ENCODE measurements around the gene NXT1. TPM values are rescaled to one million over a fixed set of nuclear protein-coding genes. Genes with fewer than 3 reads are reported as not detected.

Gene NXT1
- total RNA-seq, 1 donor from 2014 or later, result 17.9 TPM

GRCh38 chr20:23315099-23315498, 35.5 kb upstream of the NXT1 start:
- H3K27me3 Mint-ChIP-seq (ENCODE audit: low read depth, unreplicated experiment), result peaks cover 18% of the 10 kb centered on the region
- peaks cover 3% of the 10 kb centered on the region for H3K4me1 Mint-ChIP-seq (ENCODE audit: low read depth, unreplicated experiment)
- H2AFZ ChIP-seq (ENCODE audit: low read depth, low read length), result no peak overlapping the region
- H3K9me3 ChIP-seq (ENCODE audit: insufficient read depth, low read depth, low read length), result no peaks in the 10 kb centered on the region
- H4K20me1 ChIP-seq (ENCODE audit: insufficient read depth, low read length), result no peaks in the 10 kb centered on the region
- H3K27ac ChIP-seq (ENCODE audit: low read depth, low read length), result no peak overlapping the region
- H3K27me3 ChIP-seq (ENCODE audit: insufficient read depth, low read length), result peaks cover 3% of the 10 kb centered on the region
- no peak overlapping the region for H3K27ac Mint-ChIP-seq (ENCODE audit: unreplicated experiment)
- H3K9ac ChIP-seq (ENCODE audit: low read length), result no peak overlapping the region
- DNase-seq (ENCODE audit: low read depth) (no peak), FAIRE-seq (no peak)
- H3K36me3 ChIP-seq (ENCODE audit: insufficient read depth, low read length), result no peaks in the 10 kb centered on the region
- no peak for TF ChIP-seq EZH2 (IDR thresholded peaks at IDR 0.05; ENCODE audit: insufficient read depth, low read length)
- no peak for TF ChIP-seq CTCF (IDR thresholded peaks at IDR 0.05; ENCODE audit: insufficient read depth, low read depth, low read length)
- peaks cover 10% of the 10 kb centered on the region for H3K9me3 Mint-ChIP-seq (ENCODE audit: unreplicated experiment)
- no peak overlapping the region for H3K4me3 ChIP-seq (ENCODE audit: insufficient read depth, low read depth, low read length)
- peaks cover 4% of the 10 kb centered on the region for H3K36me3 Mint-ChIP-seq (ENCODE audit: low read depth, unreplicated experiment)
- no peak overlapping the region for H3K4me3 Mint-ChIP-seq (ENCODE audit: unreplicated experiment)
- no peak overlapping the region for H3K4me2 ChIP-seq (ENCODE audit: low read length)
- H3K4me1 ChIP-seq (ENCODE audit: insufficient read depth, low read length), result no peaks in the 10 kb centered on the region
- no peaks in the 10 kb centered on the region for H3K79me2 ChIP-seq (ENCODE audit: insufficient read depth, low read length)

GRCh38 chr20:23316626-23317025, 34.0 kb upstream of the NXT1 start:
- Histone ChIP-seq H3K4me1 (ENCODE audit: insufficient read depth, low read length) (no peaks in the 10 kb centered on the region), H3K27me3 (ENCODE audit: insufficient read depth, low read length) (peaks cover 3% of the 10 kb centered on the region), H3K9me3 (ENCODE audit: insufficient read depth, low read depth, low read length) (peaks cover 4% of the 10 kb centered on the region), H3K79me2 (ENCODE audit: insufficient read depth, low read length) (no peaks in the 10 kb centered on the region), H3K9ac (ENCODE audit: low read length) (no peak overlapping the region), H3K27ac (ENCODE audit: low read depth, low read length) (no peak overlapping the region), H2AFZ (ENCODE audit: low read depth, low read length) (no peak overlapping the region), H3K4me3 (ENCODE audit: insufficient read depth, low read depth, low read length) (no peak overlapping the region), H3K36me3 (ENCODE audit: insufficient read depth, low read length) (no peaks in the 10 kb centered on the region), H3K4me2 (ENCODE audit: low read length) (no peak overlapping the region), H4K20me1 (ENCODE audit: insufficient read depth, low read length) (no peaks in the 10 kb centered on the region)
- TF ChIP-seq CTCF (IDR thresholded peaks at IDR 0.05; ENCODE audit: insufficient read depth, low read depth, low read length) (no peak), EZH2 (IDR thresholded peaks at IDR 0.05; ENCODE audit: insufficient read depth, low read length) (no peak)
- no peak for FAIRE-seq
- Mint-ChIP-seq H3K27ac (ENCODE audit: unreplicated experiment) (no peak overlapping the region), H3K9me3 (ENCODE audit: unreplicated experiment) (peaks cover 6% of the 10 kb centered on the region), H3K36me3 (ENCODE audit: low read depth, unreplicated experiment) (peaks cover 4% of the 10 kb centered on the region), H3K4me1 (ENCODE audit: low read depth, unreplicated experiment) (peaks cover 3% of the 10 kb centered on the region), H3K27me3 (ENCODE audit: low read depth, unreplicated experiment) (peaks cover 17% of the 10 kb centered on the region), H3K4me3 (ENCODE audit: unreplicated experiment) (no peak overlapping the region)
- no peak for DNase-seq (ENCODE audit: low read depth)

GRCh38 chr20:23317081-23317480, 33.5 kb upstream of the NXT1 start:
- H3K36me3 Mint-ChIP-seq (ENCODE audit: low read depth, unreplicated experiment), result peaks cover 4% of the 10 kb centered on the region
- no peak overlapping the region for H3K4me3 Mint-ChIP-seq (ENCODE audit: unreplicated experiment)
- peaks cover 3% of the 10 kb centered on the region for H3K27me3 ChIP-seq (ENCODE audit: insufficient read depth, low read length)
- H3K9me3 Mint-ChIP-seq (ENCODE audit: unreplicated experiment), result peaks cover 6% of the 10 kb centered on the region
- FAIRE-seq (no peak), DNase-seq (ENCODE audit: low read depth) (no peak)
- no peak overlapping the region for H2AFZ ChIP-seq (ENCODE audit: low read depth, low read length)
- no peaks in the 10 kb centered on the region for H3K4me1 Mint-ChIP-seq (ENCODE audit: low read depth, unreplicated experiment)
- H3K36me3 ChIP-seq (ENCODE audit: insufficient read depth, low read length), result no peaks in the 10 kb centered on the region
- H3K79me2 ChIP-seq (ENCODE audit: insufficient read depth, low read length), result no peaks in the 10 kb centered on the region
- H3K4me2 ChIP-seq (ENCODE audit: low read length), result no peak overlapping the region
- H4K20me1 ChIP-seq (ENCODE audit: insufficient read depth, low read length), result no peaks in the 10 kb centered on the region
- peaks cover 17% of the 10 kb centered on the region for H3K27me3 Mint-ChIP-seq (ENCODE audit: low read depth, unreplicated experiment)
- no peaks in the 10 kb centered on the region for H3K4me1 ChIP-seq (ENCODE audit: insufficient read depth, low read length)
- no peak overlapping the region for H3K27ac ChIP-seq (ENCODE audit: low read depth, low read length)
- H3K27ac Mint-ChIP-seq (ENCODE audit: unreplicated experiment), result no peak overlapping the region
- TF ChIP-seq EZH2 (IDR thresholded peaks at IDR 0.05; ENCODE audit: insufficient read depth, low read length) (no peak), CTCF (IDR thresholded peaks at IDR 0.05; ENCODE audit: insufficient read depth, low read depth, low read length) (no peak)
- H3K9ac ChIP-seq (ENCODE audit: low read length), result no peak overlapping the region
- no peak overlapping the region for H3K4me3 ChIP-seq (ENCODE audit: insufficient read depth, low read depth, low read length)
- peaks cover 4% of the 10 kb centered on the region for H3K9me3 ChIP-seq (ENCODE audit: insufficient read depth, low read depth, low read length)
